Activated gamma-delta T cell (primary cell): Measurements from ENCODE around the gene ADGRB3.

Experiments used
- DNase-seq: peaks from one replicate; lab custom pipeline; 2025; lab: John Stamatoyannopoulos, UW

ADGRB3 gene

GRCh38 chr6:68701159-68701558 lies 66.1 kb downstream of the ADGRB3 start:
- DNase-seq = no peak

GRCh38 chr6:68704485-68704884 lies 69.4 kb downstream of the ADGRB3 start:
- no peak for DNase-seq

DNA sequence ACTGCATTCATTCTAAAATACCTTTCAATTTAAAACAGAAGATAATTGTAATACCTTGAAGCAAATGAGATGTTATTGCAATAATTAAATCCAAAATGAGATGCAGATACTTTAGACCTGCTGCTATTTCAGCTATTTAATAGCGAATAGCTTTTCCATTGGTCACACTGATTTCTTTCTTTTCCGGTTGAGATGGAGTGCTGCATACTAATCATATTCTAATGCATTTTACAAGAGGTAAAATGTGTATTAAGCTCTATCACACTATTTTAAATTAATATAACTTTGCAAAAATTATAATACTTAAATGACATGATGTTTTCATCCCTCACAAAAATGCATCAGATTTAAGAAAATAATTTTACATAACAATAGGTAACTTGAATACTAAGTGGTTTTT lies 74.0 kb downstream of the ADGRB3 start:
- no peak for DNase-seq

GRCh38 chr6:68709882-68710281 lies 74.8 kb downstream of the ADGRB3 start:
- no peak for DNase-seq

DNA sequence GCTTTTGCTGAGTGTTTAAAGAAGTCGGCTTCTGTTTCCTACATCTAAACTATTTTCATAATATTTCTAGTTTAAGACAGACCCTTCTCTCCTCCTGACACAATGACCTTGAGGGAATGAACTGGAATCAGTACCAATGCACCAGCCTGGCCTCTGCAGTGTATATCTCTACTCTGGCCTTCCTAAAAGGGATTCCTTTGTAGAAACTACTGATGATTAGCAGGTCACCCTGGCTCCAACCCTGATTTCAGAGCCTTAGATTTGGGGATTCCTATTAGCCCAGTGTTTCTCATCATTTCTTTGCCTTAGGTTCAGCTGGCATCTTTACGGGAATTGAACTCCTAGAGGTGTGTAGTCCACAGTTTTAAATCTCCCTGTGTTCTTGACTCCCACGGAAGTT lies 75.4 kb downstream of the ADGRB3 start:
- DNase-seq = no peak

DNA sequence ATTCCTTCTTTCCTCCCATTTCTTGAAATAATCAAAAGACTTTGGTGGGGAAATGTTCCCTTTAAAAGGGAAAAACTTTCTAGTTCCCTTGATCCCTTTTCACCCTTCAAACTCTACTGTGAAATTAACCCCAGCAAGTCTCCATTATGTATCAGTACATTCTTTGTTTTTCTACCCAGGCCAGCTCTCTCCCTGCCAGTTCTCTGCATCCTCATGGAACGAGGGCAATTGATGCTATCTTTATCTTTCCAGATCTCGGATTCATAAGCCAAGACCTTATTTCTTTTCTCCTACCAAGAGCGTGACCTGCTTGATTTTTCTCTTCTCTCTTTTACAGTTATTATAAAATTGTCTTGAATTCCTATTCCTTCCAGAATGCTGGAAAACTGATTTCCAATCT lies 75.8 kb downstream of the ADGRB3 start:
- no peak for DNase-seq

GRCh38 chr6:68711386-68712000 lies 76.4 kb downstream of the ADGRB3 start:
- DNase-seq = no peak

DNA sequence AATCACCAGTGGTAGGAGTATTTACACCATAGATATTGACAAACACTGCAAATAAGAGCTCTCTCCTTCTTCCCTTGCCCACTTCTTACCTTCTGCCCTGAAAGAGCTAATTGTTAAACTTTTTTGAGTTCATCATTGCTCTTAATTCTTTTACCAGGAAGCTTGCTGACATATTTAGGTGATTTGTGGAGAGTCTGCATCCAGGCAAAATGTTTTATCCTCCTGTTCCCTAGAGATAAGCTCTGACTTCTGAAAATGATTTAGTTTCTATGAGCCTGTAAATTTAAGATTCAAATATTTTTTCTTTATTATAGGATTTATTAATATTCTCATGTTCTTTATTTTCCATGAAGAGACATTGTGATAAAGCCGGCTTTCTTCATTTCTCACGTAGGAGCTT lies 81.5 kb downstream of the ADGRB3 start:
- DNase-seq = no peak

DNA sequence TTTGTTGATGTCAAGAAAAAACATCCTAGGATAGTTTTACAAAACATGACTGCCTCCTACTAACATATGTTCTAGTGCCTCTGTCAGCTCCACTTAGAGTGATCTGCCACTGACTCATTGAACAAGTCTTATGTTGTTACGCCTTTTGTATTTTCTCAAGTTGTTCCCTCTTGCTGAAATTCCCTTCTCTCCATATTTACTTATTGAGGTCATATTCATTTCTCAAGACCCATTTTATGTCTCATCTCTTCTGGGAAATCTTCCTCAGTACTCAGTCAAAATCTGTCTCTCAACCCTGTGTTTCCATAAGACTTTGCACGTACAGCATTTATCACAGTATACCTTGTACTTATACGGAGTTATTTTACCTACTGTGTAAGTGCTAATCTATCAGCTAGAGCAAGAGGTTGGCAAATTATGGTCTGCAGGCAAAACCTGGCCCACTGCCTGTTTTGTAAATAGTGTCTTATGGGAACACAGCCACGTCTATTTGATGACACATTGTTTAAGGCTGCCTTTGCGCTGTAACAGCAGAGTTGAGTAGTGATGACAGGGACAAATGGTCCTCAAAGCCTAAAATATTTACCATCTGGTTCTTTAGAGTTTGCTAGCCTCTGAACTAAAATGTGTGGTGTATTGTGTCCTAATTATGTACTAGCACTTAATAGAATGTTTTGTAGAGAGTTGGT lies 83.4 kb downstream of the ADGRB3 start:
- no peak for DNase-seq

GRCh38 chr6:68719761-68720160 lies 84.7 kb downstream of the ADGRB3 start:
- no peak for DNase-seq

DNA sequence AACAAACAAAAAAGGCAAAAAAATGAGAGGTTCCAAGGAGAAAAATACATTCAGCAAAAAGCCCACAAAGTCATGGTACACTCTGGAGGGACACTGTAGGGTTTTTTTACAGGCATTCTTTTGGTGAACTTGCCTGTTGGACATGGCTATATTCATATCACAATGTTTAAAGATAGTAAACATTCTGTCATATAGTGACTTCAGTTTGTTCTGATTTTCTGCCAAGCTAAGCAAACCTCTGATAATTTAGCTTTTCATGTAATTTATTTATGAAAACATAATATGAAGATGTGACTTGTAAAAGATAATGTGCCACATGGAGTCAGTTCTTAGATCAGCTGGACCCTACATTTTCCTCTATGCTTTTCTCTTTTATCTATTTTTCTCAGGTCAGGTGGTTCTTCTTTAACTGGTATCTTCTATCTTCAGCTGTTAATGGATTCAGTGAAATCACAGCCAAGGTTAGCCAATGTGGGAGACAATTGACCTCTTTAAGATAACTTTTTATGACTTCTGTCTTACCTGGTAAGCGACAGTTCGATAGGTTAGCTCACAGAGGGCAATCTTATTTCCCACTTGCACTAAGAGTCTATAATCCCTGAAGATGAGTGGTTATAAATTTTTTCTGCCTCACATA lies 87.9 kb downstream of the ADGRB3 start:
- no peak for DNase-seq

DNA sequence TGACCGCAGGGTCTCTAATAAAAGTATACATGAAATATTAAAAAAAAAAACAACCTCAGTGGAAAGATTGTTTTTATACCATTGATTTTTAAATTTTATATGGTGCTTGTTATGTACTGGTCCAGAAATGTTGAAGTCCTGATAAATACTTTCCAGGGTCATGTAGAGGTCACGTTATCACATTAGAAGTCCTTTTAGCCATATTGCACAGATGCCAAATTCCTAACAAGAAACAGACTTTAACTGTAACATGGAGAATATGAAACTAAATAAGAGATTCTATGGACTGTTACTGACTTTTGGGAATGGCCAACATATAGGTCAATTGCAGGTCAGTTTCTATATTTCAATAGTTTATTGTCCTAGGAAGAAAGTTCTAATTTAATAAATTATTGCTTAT lies 89.0 kb downstream of the ADGRB3 start:
- no peak for DNase-seq

- no peak for DNase-seq
These were observed 91.3 kb downstream of the ADGRB3 start for GRCh38 chr6:68726337-68726736.

DNA sequence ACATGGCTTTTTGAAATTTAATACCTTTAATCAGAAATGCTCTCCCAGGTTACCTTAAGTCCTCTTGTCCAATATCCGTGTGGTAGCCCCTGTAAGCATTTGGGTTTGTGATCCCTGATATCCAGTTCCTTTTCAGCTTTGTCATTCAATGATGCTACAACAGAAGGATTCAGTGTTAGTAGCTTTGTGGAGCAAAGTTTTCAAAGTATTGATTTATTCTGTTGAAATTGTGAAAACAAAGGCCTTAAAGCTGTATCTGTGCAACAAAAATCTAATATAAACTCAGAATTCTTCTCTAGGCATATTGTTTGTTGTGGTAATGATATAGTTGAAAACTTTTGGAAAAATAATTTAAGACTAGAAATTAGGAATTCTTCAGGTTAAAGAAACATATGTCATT lies 91.9 kb downstream of the ADGRB3 start:
- DNase-seq = no peak

DNA sequence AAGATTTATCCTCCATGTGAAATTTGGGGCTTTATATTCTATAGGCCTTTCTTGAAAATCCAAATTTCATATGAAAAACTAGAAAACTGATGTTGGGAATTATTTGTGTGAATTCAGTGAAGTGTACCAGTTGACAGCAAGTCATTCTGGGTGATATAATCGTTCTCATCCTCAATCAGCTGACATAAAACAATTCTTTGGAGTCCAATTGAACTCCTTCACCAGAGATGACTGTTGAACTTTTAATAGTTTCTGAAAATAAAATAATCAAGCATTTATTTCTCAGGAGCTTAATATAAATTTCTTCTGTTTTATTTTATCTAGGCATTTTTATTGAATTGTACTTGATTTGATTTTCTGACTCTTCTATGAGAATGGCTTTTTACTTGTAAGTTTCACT lies 92.6 kb downstream of the ADGRB3 start:
- DNase-seq = no peak

DNA sequence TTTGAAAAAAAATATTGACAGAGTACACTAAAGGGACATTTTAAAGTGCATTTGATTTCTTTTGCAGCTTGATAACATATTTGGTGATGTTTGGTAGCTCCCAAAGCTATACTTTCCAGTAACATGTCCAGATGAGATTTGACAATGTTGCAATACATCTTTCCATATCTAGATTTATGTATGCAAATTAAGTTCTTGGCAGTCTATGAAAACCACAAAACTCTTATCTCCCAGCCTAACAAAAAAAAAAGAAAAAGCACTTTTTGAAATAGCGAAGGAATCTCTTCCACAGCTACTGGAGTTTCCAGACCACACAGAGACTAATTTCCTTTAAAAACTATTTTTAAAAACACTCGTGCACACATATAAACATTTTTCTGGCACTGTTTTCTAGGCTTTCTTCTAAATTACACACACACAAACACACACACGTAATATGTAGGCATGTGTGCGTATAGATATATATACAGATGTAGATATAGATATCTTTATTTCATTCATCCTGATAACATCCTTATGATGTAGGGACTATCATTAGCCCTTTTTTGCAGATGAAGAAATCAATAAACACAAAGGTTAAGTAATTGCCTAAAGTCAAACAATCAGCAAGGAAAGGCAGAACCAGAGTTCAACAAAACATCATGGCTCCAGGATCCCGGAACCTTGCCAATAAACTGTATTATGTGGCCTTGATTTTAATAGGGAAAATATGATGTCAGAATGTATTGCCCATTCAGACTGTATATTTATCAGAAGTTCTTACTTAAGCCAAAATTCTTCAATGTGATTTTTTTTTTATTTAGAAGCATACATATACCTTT lies 93.3 kb downstream of the ADGRB3 start:
- no peak for DNase-seq

GRCh38 chr6:68729377-68729903 lies 94.4 kb downstream of the ADGRB3 start:
- DNase-seq = no peak

DNA sequence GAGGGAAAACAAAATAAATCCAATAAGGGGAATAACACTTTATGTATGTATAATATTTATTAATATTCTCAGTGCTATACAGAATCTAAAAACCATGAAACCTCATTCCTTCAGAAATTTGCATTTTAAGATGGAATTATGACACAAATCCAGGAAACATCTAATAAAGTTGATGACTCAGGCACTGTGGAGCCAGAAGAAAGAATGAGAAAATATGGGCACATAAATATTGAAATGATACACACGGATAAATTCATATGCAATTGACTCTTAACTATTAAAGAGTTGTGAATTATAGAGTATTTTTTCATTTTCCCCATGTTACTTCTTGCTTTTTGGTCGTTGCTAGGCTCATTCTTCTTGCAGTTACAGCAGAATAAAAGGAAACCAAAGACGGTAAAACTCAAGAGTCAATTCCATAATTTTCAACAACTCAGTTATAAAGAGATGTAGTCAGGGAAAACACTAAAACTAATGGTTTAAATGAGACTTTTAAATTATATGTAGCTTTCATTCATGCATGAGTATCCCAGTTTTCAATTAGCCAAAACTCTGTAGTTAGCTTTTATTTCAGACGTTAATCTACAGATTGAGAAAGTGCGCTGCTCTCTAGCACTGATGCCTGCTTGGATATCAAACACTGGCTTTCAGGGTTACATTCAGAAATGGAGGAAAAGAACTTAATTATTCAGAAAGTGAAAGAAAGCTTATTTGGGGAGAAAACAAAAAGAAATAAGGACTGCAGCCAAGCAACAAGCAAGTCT lies 95.4 kb downstream of the ADGRB3 start:
- DNase-seq = no peak

DNA sequence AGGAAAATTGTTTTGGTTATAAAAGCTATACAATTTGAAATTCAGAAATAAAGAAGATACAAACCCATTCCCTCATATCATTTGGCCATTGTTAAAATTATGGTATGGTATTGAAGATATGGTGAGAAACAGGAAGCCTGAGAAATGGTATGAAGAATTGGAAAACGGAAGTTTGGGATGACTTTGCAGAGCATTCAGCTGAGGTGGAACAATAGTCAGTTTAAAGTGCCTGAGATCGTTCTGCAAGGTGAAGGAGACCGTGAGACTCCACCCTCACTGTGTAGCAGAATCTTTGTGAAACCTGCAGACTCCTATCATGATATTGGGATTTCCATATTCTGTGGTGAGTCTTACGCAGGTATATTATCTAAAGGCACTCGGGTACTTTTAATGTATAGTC lies 97.3 kb downstream of the ADGRB3 start:
- no peak for DNase-seq

DNA sequence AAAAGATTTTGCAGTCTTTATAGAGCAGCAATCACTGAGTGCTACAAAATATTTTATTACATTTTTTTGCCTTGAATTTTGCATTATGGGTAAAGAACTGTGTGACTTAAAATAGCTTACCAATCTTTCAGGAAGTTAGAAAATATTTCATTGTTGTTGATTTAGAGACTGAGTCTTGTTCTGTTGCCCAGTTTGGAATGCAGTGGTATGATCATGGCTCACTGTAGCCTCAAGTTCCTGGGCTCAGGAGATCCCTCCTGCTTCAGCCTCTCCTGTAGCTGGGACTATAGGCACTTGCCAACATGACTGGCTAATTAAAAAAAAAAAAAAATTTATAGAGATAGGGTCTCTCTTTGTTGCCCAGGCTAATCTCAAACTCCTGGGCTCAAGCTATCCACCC lies 100.8 kb downstream of the ADGRB3 start:
- DNase-seq = no peak

DNA sequence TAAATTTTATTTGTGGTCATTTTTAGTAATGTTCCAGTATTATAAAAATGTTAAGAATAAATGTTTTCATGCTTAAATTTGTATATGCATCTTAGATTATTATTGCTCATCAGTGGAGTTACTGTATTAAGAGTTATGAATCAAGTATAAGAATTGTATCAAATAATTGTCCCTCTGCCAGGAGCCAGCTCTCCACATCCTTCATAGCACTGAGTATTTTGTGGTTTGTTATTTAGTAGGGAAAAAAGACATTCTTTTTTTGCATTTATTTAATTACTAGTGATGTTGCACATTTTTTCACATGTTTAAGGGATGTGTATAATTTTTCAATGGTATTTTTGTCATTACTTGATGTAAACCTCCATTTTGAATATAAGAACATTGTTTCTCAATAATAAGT lies 102.0 kb downstream of the ADGRB3 start:
- no peak for DNase-seq

GRCh38 chr6:68738039-68738438 lies 103.0 kb downstream of the ADGRB3 start:
- no peak for DNase-seq
